ENCODE measurements around the gene ABCG5. TPM values are rescaled to one million over a fixed set of nuclear protein-coding genes. Genes with fewer than 3 reads are reported as not detected.

The ABCG5 gene
- total and polyA plus RNA-seq, 2 experiments from 2014 or later = 0.08 TPM; not detected in 1

GRCh38 chr2:43824512-43824911, 14.1 kb downstream of the ABCG5 start:
- H3K9me3 Mint-ChIP-seq = no peaks in the 10 kb centered on the region
- Histone ChIP-seq H2AFZ (no peak overlapping the region), H3K27me3 (ENCODE audit: insufficient read depth) (no peaks in the 10 kb centered on the region), H3K4me2 (no peak overlapping the region), H3K27ac (ENCODE audit: low read depth) (no peak overlapping the region), H3F3A (replicated peaks; ENCODE audit: low read depth) (no peaks in the 10 kb centered on the region), H3K36me3 (ENCODE audit: insufficient read depth) (no peaks in the 10 kb centered on the region), H3K4me1 (ENCODE audit: insufficient read depth) (no peaks in the 10 kb centered on the region), H3K4me3 (no peak overlapping the region), H3K9me2 (ENCODE audit: insufficient read depth) (no peaks in the 10 kb centered on the region), H4K20me1 (replicated peaks; ENCODE audit: insufficient read depth) (no peaks in the 10 kb centered on the region), H3K79me2 (replicated peaks; ENCODE audit: insufficient read depth) (no peaks in the 10 kb centered on the region)
- no peak overlapping the region for H3K4me3 Mint-ChIP-seq
- TF ChIP-seq, protein P1, sequence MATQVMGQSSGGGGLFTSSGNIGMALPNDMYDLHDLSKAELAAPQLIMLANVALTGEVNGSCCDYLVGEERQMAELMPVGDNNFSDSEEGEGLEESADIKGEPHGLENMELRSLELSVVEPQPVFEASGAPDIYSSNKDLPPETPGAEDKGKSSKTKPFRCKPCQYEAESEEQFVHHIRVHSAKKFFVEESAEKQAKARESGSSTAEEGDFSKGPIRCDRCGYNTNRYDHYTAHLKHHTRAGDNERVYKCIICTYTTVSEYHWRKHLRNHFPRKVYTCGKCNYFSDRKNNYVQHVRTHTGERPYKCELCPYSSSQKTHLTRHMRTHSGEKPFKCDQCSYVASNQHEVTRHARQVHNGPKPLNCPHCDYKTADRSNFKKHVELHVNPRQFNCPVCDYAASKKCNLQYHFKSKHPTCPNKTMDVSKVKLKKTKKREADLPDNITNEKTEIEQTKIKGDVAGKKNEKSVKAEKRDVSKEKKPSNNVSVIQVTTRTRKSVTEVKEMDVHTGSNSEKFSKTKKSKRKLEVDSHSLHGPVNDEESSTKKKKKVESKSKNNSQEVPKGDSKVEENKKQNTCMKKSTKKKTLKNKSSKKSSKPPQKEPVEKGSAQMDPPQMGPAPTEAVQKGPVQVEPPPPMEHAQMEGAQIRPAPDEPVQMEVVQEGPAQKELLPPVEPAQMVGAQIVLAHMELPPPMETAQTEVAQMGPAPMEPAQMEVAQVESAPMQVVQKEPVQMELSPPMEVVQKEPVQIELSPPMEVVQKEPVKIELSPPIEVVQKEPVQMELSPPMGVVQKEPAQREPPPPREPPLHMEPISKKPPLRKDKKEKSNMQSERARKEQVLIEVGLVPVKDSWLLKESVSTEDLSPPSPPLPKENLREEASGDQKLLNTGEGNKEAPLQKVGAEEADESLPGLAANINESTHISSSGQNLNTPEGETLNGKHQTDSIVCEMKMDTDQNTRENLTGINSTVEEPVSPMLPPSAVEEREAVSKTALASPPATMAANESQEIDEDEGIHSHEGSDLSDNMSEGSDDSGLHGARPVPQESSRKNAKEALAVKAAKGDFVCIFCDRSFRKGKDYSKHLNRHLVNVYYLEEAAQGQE (IDR thresholded peaks at IDR 0.05; ENCODE audit: unreplicated experiment) = no peak
- TF ChIP-seq, protein P2, sequence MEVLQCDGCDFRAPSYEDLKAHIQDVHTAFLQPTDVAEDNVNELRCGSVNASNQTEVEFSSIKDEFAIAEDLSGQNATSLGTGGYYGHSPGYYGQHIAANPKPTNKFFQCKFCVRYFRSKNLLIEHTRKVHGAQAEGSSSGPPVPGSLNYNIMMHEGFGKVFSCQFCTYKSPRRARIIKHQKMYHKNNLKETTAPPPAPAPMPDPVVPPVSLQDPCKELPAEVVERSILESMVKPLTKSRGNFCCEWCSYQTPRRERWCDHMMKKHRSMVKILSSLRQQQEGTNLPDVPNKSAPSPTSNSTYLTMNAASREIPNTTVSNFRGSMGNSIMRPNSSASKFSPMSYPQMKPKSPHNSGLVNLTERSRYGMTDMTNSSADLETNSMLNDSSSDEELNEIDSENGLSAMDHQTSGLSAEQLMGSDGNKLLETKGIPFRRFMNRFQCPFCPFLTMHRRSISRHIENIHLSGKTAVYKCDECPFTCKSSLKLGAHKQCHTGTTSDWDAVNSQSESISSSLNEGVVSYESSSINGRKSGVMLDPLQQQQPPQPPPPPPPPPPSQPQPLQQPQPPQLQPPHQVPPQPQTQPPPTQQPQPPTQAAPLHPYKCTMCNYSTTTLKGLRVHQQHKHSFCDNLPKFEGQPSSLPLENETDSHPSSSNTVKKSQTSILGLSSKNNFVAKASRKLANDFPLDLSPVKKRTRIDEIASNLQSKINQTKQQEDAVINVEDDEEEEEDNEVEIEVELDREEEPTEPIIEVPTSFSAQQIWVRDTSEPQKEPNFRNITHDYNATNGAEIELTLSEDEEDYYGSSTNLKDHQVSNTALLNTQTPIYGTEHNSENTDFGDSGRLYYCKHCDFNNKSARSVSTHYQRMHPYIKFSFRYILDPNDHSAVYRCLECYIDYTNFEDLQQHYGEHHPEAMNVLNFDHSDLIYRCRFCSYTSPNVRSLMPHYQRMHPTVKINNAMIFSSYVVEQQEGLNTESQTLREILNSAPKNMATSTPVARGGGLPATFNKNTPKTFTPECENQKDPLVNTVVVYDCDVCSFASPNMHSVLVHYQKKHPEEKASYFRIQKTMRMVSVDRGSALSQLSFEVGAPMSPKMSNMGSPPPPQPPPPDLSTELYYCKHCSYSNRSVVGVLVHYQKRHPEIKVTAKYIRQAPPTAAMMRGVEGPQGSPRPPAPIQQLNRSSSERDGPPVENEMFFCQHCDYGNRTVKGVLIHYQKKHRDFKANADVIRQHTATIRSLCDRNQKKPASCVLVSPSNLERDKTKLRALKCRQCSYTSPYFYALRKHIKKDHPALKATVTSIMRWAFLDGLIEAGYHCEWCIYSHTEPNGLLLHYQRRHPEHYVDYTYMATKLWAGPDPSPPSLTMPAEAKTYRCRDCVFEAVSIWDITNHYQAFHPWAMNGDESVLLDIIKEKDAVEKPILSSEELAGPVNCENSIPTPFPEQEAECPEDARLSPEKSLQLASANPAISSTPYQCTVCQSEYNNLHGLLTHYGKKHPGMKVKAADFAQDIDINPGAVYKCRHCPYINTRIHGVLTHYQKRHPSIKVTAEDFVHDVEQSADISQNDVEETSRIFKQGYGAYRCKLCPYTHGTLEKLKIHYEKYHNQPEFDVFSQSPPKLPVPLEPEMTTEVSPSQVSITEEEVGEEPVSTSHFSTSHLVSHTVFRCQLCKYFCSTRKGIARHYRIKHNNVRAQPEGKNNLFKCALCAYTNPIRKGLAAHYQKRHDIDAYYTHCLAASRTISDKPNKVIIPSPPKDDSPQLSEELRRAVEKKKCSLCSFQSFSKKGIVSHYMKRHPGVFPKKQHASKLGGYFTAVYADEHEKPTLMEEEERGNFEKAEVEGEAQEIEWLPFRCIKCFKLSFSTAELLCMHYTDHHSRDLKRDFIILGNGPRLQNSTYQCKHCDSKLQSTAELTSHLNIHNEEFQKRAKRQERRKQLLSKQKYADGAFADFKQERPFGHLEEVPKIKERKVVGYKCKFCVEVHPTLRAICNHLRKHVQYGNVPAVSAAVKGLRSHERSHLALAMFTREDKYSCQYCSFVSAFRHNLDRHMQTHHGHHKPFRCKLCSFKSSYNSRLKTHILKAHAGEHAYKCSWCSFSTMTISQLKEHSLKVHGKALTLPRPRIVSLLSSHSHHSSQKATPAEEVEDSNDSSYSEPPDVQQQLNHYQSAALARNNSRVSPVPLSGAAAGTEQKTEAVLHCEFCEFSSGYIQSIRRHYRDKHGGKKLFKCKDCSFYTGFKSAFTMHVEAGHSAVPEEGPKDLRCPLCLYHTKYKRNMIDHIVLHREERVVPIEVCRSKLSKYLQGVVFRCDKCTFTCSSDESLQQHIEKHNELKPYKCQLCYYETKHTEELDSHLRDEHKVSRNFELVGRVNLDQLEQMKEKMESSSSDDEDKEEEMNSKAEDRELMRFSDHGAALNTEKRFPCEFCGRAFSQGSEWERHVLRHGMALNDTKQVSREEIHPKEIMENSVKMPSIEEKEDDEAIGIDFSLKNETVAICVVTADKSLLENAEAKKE (CRISPR knock-in tag; IDR thresholded peaks at IDR 0.05) = no peak
- TF ChIP-seq ZNF331 (CRISPR knock-in tag; IDR thresholded peaks at IDR 0.05; ENCODE audit: low read depth) = no peak
- TF ChIP-seq STAT1 (IDR thresholded peaks at IDR 0.05; ENCODE audit: unreplicated experiment) = no peak
- TF ChIP-seq EZH2phosphoT487 (IDR thresholded peaks at IDR 0.05; ENCODE audit: unreplicated experiment) = no peak
- TF ChIP-seq POLR2AphosphoS5 (IDR thresholded peaks at IDR 0.05; ENCODE audit: low read depth) = no peak
- TF ChIP-seq EZH2 (IDR thresholded peaks at IDR 0.05; ENCODE audit: low read depth, unreplicated experiment) = no peak
- no peak for TF ChIP-seq JUNB (IDR thresholded peaks at IDR 0.05; ENCODE audit: unreplicated experiment)
- no peak for TF ChIP-seq CTCF (conservative IDR thresholded peaks at IDR 0.05; ENCODE audit: low read depth in 2 of 2)
- no peak for TF ChIP-seq CREB1 (CRISPR knock-in tag; IDR thresholded peaks at IDR 0.05; ENCODE audit: low read depth)
- no peak overlapping the region for H3K27ac Mint-ChIP-seq
- H3K36me3 Mint-ChIP-seq (ENCODE audit: low read depth) = no peaks in the 10 kb centered on the region
- peaks cover 3% of the 10 kb centered on the region for H3K27me3 Mint-ChIP-seq (ENCODE audit: insufficient read depth, low read depth, poor library complexity)
- ATAC-seq = no peak
- peaks cover 4% of the 10 kb centered on the region; the same call in 1 of the 3 replicates for H3K4me1 Mint-ChIP-seq
- no peak for DNase-seq (ENCODE audit: low spot score)
